GM23338 (cell line): ENCODE data around the gene SULT1C3. TPM values are rescaled to one million over a fixed set of nuclear protein-coding genes. Genes with fewer than 3 reads are reported as not detected.

Experiments used
- ATAC-seq: fragments of 200-7000 bp; cut with Tn5 transposase; 3 replicates; pipeline ENCODE4 v1.9.1; 2020
- DNase-seq: peaks from one replicate; pipeline ENCODE4 v3.0.0-alpha.2; 2015; ENCODE audit warnings: low spot score
- H2AFZ ChIP-seq: fragments of 200-600 bp; sonication (generic); 2 replicates; pipeline ENCODE4 v1.8.0; 2016; ENCODE audit warnings: antibody characterized with exemption, mild to moderate bottlenecking, moderate library complexity
- H3F3A ChIP-seq: fragments of 200-600 bp; sonication (generic); replicated peaks from 2 replicates; pipeline ENCODE4 v1.8.0; 2017; ENCODE audit warnings: antibody characterized with exemption, mixed run types, low read depth
- H3K27ac ChIP-seq: fragments of 200-600 bp; sonication (generic); 2 replicates; pipeline ENCODE4 v1.6.1; 2016; ENCODE audit warnings: low read depth
- H3K27me3 ChIP-seq: fragments of 200-600 bp; sonication (generic); 2 replicates; pipeline ENCODE4 v1.8.0; 2016; ENCODE audit warnings: mild to moderate bottlenecking, mixed run types, moderate library complexity; ENCODE audit not compliant: insufficient read depth
- H3K36me3 ChIP-seq: fragments of 200-600 bp; sonication (generic); 2 replicates; pipeline ENCODE4 v1.8.0; 2016; ENCODE audit warnings: mild to moderate bottlenecking; ENCODE audit not compliant: insufficient read depth
- H3K4me1 ChIP-seq: fragments of 200-600 bp; sonication (generic); 2 replicates; pipeline ENCODE4 v1.8.0; 2016; ENCODE audit warnings: mild to moderate bottlenecking, moderate library complexity; ENCODE audit not compliant: insufficient read depth
- H3K4me2 ChIP-seq: fragments of 200-600 bp; sonication (generic); 2 replicates; pipeline ENCODE4 v1.7.1; 2017; ENCODE audit warnings: mixed run types
- H3K4me3 ChIP-seq: fragments of 200-600 bp; sonication (generic); 2 replicates; pipeline ENCODE4 v1.6.1; 2016; ENCODE audit warnings: mixed run types
- H3K79me2 ChIP-seq: fragments of 200-600 bp; sonication (generic); replicated peaks from 2 replicates; pipeline ENCODE4 v1.8.0; 2017; ENCODE audit warnings: mild to moderate bottlenecking; ENCODE audit not compliant: insufficient read depth
- H3K9me2 ChIP-seq: fragments of 200-600 bp; sonication (generic); 2 replicates; pipeline ENCODE4 v1.8.0; 2017; ENCODE audit not compliant: insufficient read depth
- H4K20me1 ChIP-seq: fragments of 200-600 bp; sonication (generic); replicated peaks from 2 replicates; pipeline ENCODE4 v1.8.0; 2017; ENCODE audit warnings: mild to moderate bottlenecking; ENCODE audit not compliant: insufficient read depth
- H3K27ac Mint-ChIP-seq: 2 replicates; pipeline ENCODE4 v1.8.0; 2020; ENCODE audit warnings: inconsistent platforms, mild to moderate bottlenecking, moderate library complexity, mixed read lengths
- H3K27me3 Mint-ChIP-seq: 3 replicates; pipeline ENCODE4 v1.8.0; 2022; ENCODE audit warnings: low read depth, mild to moderate bottlenecking, moderate library complexity, mixed read lengths, inconsistent platforms; ENCODE audit not compliant: insufficient read depth, poor library complexity
- H3K36me3 Mint-ChIP-seq: 3 replicates; pipeline ENCODE4 v1.8.0; 2021; ENCODE audit warnings: low read depth, mild to moderate bottlenecking, inconsistent platforms, moderate library complexity, mixed read lengths
- H3K4me1 Mint-ChIP-seq: 3 replicates; pipeline ENCODE4 v1.8.0; 2020; ENCODE audit warnings: mild to moderate bottlenecking, inconsistent platforms, mixed read lengths
- H3K4me3 Mint-ChIP-seq: 3 replicates; pipeline ENCODE4 v1.8.0; 2021; ENCODE audit warnings: moderate library complexity, mild to moderate bottlenecking, inconsistent platforms, mixed read lengths
- H3K9me3 Mint-ChIP-seq: 3 replicates; pipeline ENCODE4 v1.8.0; 2020; ENCODE audit warnings: moderate library complexity, mild to moderate bottlenecking, inconsistent platforms, mixed read lengths
- CREB1 ChIP-seq: fragments of 250-450 bp; sonication (Bioruptor Pico); IDR thresholded peaks from 2 replicates; pipeline ENCODE4 v1.5.0; 2020; ENCODE audit warnings: low read depth, mild to moderate bottlenecking, moderate library complexity
- EZH2 ChIP-seq: fragments of 200-600 bp; sonication (generic); IDR thresholded peaks from one replicate; pipeline ENCODE4 v1.8.0; 2017; ENCODE audit warnings: antibody characterized with exemption, mild to moderate bottlenecking, low read depth; ENCODE audit not compliant: unreplicated experiment
- EZH2phosphoT487 ChIP-seq: fragments of 200-600 bp; sonication (generic); IDR thresholded peaks from one replicate; pipeline ENCODE4 v1.8.1; 2018; ENCODE audit warnings: antibody characterized with exemption; ENCODE audit not compliant: unreplicated experiment
- JUNB ChIP-seq: IDR thresholded peaks from one replicate; pipeline ENCODE4 v1.6.1; 2016; ENCODE audit warnings: antibody characterized with exemption; ENCODE audit not compliant: unreplicated experiment
- NANOG ChIP-seq: IDR thresholded peaks from 2 replicates; pipeline ENCODE4 v1.6.1; 2016; ENCODE audit warnings: antibody characterized with exemption, borderline replicate concordance
- POLR2AphosphoS5 ChIP-seq: IDR thresholded peaks from 2 replicates; pipeline ENCODE4 v1.6.1; 2016; ENCODE audit warnings: antibody characterized with exemption, low read depth
- STAT1 ChIP-seq: IDR thresholded peaks from one replicate; pipeline ENCODE4 v1.6.1; 2016; ENCODE audit warnings: antibody characterized with exemption; ENCODE audit not compliant: unreplicated experiment
- ZNF114 ChIP-seq: fragments of 250-450 bp; sonication (Bioruptor Pico); IDR thresholded peaks from 2 replicates; pipeline ENCODE4 v1.5.0; 2020; ENCODE audit warnings: mild to moderate bottlenecking, moderate library complexity
- polyA plus RNA-seq: library from polyadenylated mRNA; unstranded; fragments of >200 nt; fragmentation: Nextera tagmentation; extraction: Ambion mirVana; gene quantifications from 2 replicates; pipeline ENCODE4 v1.2.1, GENCODE V29; 2016
- total RNA-seq: library from RNA; depleted of rRNA; stranded (reverse); fragments of >200 nt; shearing (Covaris generic); gene quantifications from 2 replicates; pipeline ENCODE4 v1.2.3, GENCODE V29; 2014
- TF ChIP-seq, protein P1 (sequence below): fragments of 250-450 bp; sonication (Bioruptor Pico); IDR thresholded peaks from 2 replicates; pipeline ENCODE4 v1.5.0; 2020; ENCODE audit warnings: mild to moderate bottlenecking, moderate library complexity
- TF ChIP-seq, protein P2 (sequence below): IDR thresholded peaks from one replicate; pipeline ENCODE4 v1.6.1; 2018; ENCODE audit warnings: antibody characterized with exemption; ENCODE audit not compliant: unreplicated experiment
- TF ChIP-seq, protein P3 (sequence below): IDR thresholded peaks from 2 replicates; pipeline ENCODE4 v1.6.1; 2016; ENCODE audit warnings: antibody characterized with exemption
- TF ChIP-seq, protein P4 (sequence below), 2 experiments: fragments of 200-600 bp in 1 of 2; sonication (generic) in 1 of 2; conservative IDR thresholded peaks; 2 replicates each; pipeline versions ENCODE4 v1.5.1 to v1.6.1; 2016 to 2017; ENCODE audit warnings: antibody characterized with exemption in 2 of 2, low read depth in 2 of 2, mild to moderate bottlenecking in 2 of 2, moderate library complexity in 1 of 2

SULT1C3 gene
- total and polyA plus RNA-seq, 2 experiments from 2014 or later, result not detected

DNA sequence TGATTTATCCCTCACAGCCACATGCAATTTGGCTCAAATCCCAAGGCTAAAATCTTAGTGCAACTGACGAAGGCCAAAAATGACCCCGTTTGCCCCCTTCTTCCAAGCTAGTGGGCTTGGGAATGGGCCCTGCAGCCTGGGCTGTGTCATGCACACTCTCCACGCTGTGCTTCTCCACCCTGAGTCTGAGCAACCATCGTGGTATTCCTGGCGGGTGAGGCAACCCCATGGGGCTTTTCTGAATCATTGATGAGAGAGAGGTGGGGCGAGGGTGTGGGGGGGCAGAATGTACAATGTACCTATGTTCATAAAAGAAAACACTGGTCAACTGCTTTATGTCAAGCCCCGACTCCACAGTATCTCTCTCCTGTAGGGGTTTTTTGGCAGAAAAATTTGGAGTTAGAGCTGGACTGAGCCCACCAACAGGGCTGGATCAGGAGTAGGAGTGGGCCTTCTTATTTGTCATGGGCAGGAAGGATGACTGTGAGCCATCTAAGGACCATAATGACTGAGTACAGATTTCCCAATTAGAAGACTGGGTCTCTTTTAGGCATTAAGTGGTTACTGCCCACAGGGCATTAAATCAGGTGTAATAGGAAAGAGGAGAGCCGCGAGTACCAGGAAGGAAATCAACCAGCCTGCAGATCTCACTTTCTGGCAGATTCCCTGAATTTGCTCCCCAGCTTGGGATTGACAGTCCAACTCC is 57.8 kb downstream of the SULT1C3 start (continued):
- TF ChIP-seq EZH2, result no peak
- TF ChIP-seq, protein P1, sequence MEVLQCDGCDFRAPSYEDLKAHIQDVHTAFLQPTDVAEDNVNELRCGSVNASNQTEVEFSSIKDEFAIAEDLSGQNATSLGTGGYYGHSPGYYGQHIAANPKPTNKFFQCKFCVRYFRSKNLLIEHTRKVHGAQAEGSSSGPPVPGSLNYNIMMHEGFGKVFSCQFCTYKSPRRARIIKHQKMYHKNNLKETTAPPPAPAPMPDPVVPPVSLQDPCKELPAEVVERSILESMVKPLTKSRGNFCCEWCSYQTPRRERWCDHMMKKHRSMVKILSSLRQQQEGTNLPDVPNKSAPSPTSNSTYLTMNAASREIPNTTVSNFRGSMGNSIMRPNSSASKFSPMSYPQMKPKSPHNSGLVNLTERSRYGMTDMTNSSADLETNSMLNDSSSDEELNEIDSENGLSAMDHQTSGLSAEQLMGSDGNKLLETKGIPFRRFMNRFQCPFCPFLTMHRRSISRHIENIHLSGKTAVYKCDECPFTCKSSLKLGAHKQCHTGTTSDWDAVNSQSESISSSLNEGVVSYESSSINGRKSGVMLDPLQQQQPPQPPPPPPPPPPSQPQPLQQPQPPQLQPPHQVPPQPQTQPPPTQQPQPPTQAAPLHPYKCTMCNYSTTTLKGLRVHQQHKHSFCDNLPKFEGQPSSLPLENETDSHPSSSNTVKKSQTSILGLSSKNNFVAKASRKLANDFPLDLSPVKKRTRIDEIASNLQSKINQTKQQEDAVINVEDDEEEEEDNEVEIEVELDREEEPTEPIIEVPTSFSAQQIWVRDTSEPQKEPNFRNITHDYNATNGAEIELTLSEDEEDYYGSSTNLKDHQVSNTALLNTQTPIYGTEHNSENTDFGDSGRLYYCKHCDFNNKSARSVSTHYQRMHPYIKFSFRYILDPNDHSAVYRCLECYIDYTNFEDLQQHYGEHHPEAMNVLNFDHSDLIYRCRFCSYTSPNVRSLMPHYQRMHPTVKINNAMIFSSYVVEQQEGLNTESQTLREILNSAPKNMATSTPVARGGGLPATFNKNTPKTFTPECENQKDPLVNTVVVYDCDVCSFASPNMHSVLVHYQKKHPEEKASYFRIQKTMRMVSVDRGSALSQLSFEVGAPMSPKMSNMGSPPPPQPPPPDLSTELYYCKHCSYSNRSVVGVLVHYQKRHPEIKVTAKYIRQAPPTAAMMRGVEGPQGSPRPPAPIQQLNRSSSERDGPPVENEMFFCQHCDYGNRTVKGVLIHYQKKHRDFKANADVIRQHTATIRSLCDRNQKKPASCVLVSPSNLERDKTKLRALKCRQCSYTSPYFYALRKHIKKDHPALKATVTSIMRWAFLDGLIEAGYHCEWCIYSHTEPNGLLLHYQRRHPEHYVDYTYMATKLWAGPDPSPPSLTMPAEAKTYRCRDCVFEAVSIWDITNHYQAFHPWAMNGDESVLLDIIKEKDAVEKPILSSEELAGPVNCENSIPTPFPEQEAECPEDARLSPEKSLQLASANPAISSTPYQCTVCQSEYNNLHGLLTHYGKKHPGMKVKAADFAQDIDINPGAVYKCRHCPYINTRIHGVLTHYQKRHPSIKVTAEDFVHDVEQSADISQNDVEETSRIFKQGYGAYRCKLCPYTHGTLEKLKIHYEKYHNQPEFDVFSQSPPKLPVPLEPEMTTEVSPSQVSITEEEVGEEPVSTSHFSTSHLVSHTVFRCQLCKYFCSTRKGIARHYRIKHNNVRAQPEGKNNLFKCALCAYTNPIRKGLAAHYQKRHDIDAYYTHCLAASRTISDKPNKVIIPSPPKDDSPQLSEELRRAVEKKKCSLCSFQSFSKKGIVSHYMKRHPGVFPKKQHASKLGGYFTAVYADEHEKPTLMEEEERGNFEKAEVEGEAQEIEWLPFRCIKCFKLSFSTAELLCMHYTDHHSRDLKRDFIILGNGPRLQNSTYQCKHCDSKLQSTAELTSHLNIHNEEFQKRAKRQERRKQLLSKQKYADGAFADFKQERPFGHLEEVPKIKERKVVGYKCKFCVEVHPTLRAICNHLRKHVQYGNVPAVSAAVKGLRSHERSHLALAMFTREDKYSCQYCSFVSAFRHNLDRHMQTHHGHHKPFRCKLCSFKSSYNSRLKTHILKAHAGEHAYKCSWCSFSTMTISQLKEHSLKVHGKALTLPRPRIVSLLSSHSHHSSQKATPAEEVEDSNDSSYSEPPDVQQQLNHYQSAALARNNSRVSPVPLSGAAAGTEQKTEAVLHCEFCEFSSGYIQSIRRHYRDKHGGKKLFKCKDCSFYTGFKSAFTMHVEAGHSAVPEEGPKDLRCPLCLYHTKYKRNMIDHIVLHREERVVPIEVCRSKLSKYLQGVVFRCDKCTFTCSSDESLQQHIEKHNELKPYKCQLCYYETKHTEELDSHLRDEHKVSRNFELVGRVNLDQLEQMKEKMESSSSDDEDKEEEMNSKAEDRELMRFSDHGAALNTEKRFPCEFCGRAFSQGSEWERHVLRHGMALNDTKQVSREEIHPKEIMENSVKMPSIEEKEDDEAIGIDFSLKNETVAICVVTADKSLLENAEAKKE (CRISPR knock-in tag), result no peak

DNA sequence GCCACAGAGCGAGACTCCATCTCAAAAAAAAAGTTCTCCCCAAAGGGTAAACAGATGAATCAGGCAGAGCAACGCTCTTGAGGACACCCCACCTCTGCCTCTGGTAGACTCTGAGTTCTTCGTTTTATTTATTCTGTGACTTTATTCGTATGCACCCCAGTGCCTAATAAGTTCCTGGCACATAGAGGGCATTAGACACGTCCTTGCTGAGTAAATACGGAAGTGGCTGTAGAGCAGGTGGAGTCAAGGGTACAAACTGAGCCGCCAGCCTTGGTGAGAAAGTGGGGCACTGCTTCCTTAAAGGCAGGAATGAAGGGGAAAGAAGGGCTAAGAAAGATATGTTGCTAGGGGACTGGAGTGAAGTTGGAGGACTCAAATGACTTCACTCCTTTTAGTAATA is 61.8 kb downstream of the SULT1C3 start:
- Mint-ChIP-seq H3K27ac (no peak overlapping the region), H3K36me3 (no peaks in the 10 kb centered on the region), H3K4me3 (no peak overlapping the region), H3K9me3 (no peaks in the 10 kb centered on the region), H3K4me1 (no peaks in the 10 kb centered on the region), H3K27me3 (peaks cover 5% of the 10 kb centered on the region)
- no peak overlapping the region for H2AFZ ChIP-seq
- no peaks in the 10 kb centered on the region for H4K20me1 ChIP-seq
- H3K4me2 ChIP-seq, result no peak overlapping the region
- no peak overlapping the region for H3K27ac ChIP-seq
- no peaks in the 10 kb centered on the region for H3K79me2 ChIP-seq
- no peaks in the 10 kb centered on the region for H3F3A ChIP-seq
- H3K36me3 ChIP-seq, result no peaks in the 10 kb centered on the region
- ATAC-seq, result no peak
- H3K4me3 ChIP-seq, result no peak overlapping the region
- DNase-seq, result no peak
- no peaks in the 10 kb centered on the region for H3K27me3 ChIP-seq
- H3K4me1 ChIP-seq, result no peaks in the 10 kb centered on the region
- H3K9me2 ChIP-seq, result 0 out of 2 replicates have a peak, but pooled peaks cover 9% of the 10 kb centered on the region
- TF ChIP-seq, protein P2, sequence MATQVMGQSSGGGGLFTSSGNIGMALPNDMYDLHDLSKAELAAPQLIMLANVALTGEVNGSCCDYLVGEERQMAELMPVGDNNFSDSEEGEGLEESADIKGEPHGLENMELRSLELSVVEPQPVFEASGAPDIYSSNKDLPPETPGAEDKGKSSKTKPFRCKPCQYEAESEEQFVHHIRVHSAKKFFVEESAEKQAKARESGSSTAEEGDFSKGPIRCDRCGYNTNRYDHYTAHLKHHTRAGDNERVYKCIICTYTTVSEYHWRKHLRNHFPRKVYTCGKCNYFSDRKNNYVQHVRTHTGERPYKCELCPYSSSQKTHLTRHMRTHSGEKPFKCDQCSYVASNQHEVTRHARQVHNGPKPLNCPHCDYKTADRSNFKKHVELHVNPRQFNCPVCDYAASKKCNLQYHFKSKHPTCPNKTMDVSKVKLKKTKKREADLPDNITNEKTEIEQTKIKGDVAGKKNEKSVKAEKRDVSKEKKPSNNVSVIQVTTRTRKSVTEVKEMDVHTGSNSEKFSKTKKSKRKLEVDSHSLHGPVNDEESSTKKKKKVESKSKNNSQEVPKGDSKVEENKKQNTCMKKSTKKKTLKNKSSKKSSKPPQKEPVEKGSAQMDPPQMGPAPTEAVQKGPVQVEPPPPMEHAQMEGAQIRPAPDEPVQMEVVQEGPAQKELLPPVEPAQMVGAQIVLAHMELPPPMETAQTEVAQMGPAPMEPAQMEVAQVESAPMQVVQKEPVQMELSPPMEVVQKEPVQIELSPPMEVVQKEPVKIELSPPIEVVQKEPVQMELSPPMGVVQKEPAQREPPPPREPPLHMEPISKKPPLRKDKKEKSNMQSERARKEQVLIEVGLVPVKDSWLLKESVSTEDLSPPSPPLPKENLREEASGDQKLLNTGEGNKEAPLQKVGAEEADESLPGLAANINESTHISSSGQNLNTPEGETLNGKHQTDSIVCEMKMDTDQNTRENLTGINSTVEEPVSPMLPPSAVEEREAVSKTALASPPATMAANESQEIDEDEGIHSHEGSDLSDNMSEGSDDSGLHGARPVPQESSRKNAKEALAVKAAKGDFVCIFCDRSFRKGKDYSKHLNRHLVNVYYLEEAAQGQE, result no peak
- TF ChIP-seq, protein P3, sequence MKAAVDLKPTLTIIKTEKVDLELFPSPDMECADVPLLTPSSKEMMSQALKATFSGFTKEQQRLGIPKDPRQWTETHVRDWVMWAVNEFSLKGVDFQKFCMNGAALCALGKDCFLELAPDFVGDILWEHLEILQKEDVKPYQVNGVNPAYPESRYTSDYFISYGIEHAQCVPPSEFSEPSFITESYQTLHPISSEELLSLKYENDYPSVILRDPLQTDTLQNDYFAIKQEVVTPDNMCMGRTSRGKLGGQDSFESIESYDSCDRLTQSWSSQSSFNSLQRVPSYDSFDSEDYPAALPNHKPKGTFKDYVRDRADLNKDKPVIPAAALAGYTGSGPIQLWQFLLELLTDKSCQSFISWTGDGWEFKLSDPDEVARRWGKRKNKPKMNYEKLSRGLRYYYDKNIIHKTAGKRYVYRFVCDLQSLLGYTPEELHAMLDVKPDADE, result no peak
- TF ChIP-seq STAT1 (no peak), EZH2phosphoT487 (no peak), CREB1 (CRISPR knock-in tag) (no peak), ZNF114 (CRISPR knock-in tag) (no peak), JUNB (no peak), POLR2AphosphoS5 (no peak), EZH2 (no peak), NANOG (no peak)
- TF ChIP-seq, protein P4, sequence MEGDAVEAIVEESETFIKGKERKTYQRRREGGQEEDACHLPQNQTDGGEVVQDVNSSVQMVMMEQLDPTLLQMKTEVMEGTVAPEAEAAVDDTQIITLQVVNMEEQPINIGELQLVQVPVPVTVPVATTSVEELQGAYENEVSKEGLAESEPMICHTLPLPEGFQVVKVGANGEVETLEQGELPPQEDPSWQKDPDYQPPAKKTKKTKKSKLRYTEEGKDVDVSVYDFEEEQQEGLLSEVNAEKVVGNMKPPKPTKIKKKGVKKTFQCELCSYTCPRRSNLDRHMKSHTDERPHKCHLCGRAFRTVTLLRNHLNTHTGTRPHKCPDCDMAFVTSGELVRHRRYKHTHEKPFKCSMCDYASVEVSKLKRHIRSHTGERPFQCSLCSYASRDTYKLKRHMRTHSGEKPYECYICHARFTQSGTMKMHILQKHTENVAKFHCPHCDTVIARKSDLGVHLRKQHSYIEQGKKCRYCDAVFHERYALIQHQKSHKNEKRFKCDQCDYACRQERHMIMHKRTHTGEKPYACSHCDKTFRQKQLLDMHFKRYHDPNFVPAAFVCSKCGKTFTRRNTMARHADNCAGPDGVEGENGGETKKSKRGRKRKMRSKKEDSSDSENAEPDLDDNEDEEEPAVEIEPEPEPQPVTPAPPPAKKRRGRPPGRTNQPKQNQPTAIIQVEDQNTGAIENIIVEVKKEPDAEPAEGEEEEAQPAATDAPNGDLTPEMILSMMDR (conservative IDR thresholded peaks at IDR 0.05; ENCODE audit: low read depth in 2 of 2), result no peak
